Measurements from ENCODE around the gene EIF4E1B. TPM values are rescaled to one million over a fixed set of nuclear protein-coding genes. Genes with fewer than 3 reads are reported as not detected.

The EIF4E1B gene
- total and polyA plus RNA-seq, 7 donors = 0.04 to 0.62 TPM; not detected in 5

- H3K27ac ChIP-seq = no peak overlapping the region
- no peak overlapping the region for H3K4me3 ChIP-seq
- peaks cover 0 to 17% of the 10 kb centered on the region in 2 donors for H3K36me3 ChIP-seq (ENCODE audit: insufficient read depth in 1 of 2, low read depth in 1 of 2)
- intact Hi-C loops (cut with DNase I) = loop anchor here in 1 of 2 donors (2.0 to 5.0 kb wide), 3 partner anchors 147 to 452 kb away; no protein-coding TSS in a partner anchor
- H3K4me1 ChIP-seq = peaks cover 7% of the 10 kb centered on the region
- WGBS, 3 donors = 71 to 78% (median 77%) methylated on average over 4 of the region's 4 CpGs
- no peak for DNase-seq
- peaks cover 0 to 23% (median 0%) of the 10 kb centered on the region in 3 donors for H3K27me3 ChIP-seq (ENCODE audit: insufficient read depth in 3 of 3, low read length in 2 of 3)
- no peaks in the 10 kb centered on the region for H3K9me3 ChIP-seq
- TF ChIP-seq CTCF (IDR thresholded peaks at IDR 0.05) = no peak
- no peak for ATAC-seq
Observed at GRCh38 chr5:176659860-176660461, 29.5 kb downstream of the EIF4E1B start.

GRCh38 chr5:176660530-176660859 is 30.0 kb downstream of the EIF4E1B start:
- TF ChIP-seq CTCF (IDR thresholded peaks at IDR 0.05) = no peak
- Histone ChIP-seq H3K36me3 (ENCODE audit: insufficient read depth in 1 of 2, low read depth in 1 of 2) (peaks cover 0 to 15% of the 10 kb centered on the region in 2 donors), H3K4me3 (no peak overlapping the region), H3K9me3 (no peaks in the 10 kb centered on the region), H3K27ac (no peak overlapping the region), H3K4me1 (peaks cover 7% of the 10 kb centered on the region), H3K27me3 (ENCODE audit: insufficient read depth in 3 of 3, low read length in 2 of 3) (peaks cover 0 to 24% (median 0%) of the 10 kb centered on the region in 3 donors)
- WGBS, 3 donors = 13 to 20% (median 19%) methylated on average over 1 of the region's 1 CpG
- intact Hi-C loops (cut with DNase I) = loop anchor here in 1 of 2 donors (5.0 kb wide), 1 partner anchor 147 kb away; no protein-coding TSS in a partner anchor
- DNase-seq (no peak), ATAC-seq (peak in 2 of 4 donors; percentile 6 to 12)

GRCh38 chr5:176660860-176661641 is 30.6 kb downstream of the EIF4E1B start:
- Histone ChIP-seq H3K36me3 (ENCODE audit: insufficient read depth in 1 of 2, low read depth in 1 of 2) (peaks cover 0 to 11% of the 10 kb centered on the region in 2 donors), H3K4me1 (peaks cover 7% of the 10 kb centered on the region), H3K27ac (no peak overlapping the region), H3K27me3 (ENCODE audit: insufficient read depth in 3 of 3, low read length in 2 of 3) (peaks cover 0 to 29% (median 0%) of the 10 kb centered on the region in 3 donors), H3K9me3 (no peaks in the 10 kb centered on the region), H3K4me3 (no peak overlapping the region)
- ATAC-seq (peak; percentile 81 to 90 (median 84)), DNase-seq (peak; percentile 70 to 86)
- intact Hi-C loops (cut with DNase I) = loop anchor here in 1 of 2 donors (5.0 kb wide), 1 partner anchor 146 kb away; no protein-coding TSS in a partner anchor
- 53 to 63% (median 56%) methylated on average over 26 to 33 of the region's 33 CpGs for WGBS, 3 donors
- TF ChIP-seq CTCF (IDR thresholded peaks at IDR 0.05) = peak; percentile 97

GRCh38 chr5:176661676-176662075 is 31.2 kb downstream of the EIF4E1B start:
- no peaks in the 10 kb centered on the region for H3K9me3 ChIP-seq
- ATAC-seq = no peak
- peaks cover 0 to 30% (median 0%) of the 10 kb centered on the region in 3 donors for H3K27me3 ChIP-seq (ENCODE audit: insufficient read depth in 3 of 3, low read length in 2 of 3)
- intact Hi-C loops (cut with DNase I) = loop anchor here in 1 of 2 donors (5.0 kb wide), 1 partner anchor 146 kb away; no protein-coding TSS in a partner anchor
- H3K36me3 ChIP-seq (ENCODE audit: insufficient read depth in 1 of 2, low read depth in 1 of 2) = peaks cover 0 to 10% of the 10 kb centered on the region in 2 donors
- H3K4me1 ChIP-seq = peaks cover 7% of the 10 kb centered on the region
- WGBS, 3 donors = 73 to 84% (median 77%) methylated on average over 10 of the region's 10 CpGs
- no peak overlapping the region for H3K27ac ChIP-seq
- no peak for TF ChIP-seq CTCF (IDR thresholded peaks at IDR 0.05)
- no peak overlapping the region for H3K4me3 ChIP-seq
- DNase-seq = peak in 1 of 2 donors; percentile 32

Measured in psoas muscle (tissue), 8 donors.